ENCODE data around the gene MOBP. TPM values are rescaled to one million over a fixed set of nuclear protein-coding genes. Genes with fewer than 3 reads are reported as not detected.

MOBP gene
- total and polyA plus RNA-seq, 2 of the 8 experiments (the other 6 are each of a cell fraction or from before 2014, with no cell fraction given) = 0.06 to 0.50 TPM

- no peak for TF ChIP-seq CHD7 (IDR thresholded peaks at IDR 0.05; ENCODE audit: insufficient replicate concordance, low read length)
- TF ChIP-seq CEBPB (IDR thresholded peaks at IDR 0.05; ENCODE audit: low read depth, low read length) = no peak
Observed at GRCh38 chr3:39478226-39478625, 10.7 kb downstream of the MOBP start (continued).

Data from H1 (cell line).